ENCODE measurements around the gene DNAJC1. TPM values are rescaled to one million over a fixed set of nuclear protein-coding genes. Genes with fewer than 3 reads are reported as not detected.

Gene DNAJC1
- polyA plus RNA-seq, 1 donor (not counting 4 experiments of a cell fraction or from before 2014, with no cell fraction given) = 24.8 TPM

DNA sequence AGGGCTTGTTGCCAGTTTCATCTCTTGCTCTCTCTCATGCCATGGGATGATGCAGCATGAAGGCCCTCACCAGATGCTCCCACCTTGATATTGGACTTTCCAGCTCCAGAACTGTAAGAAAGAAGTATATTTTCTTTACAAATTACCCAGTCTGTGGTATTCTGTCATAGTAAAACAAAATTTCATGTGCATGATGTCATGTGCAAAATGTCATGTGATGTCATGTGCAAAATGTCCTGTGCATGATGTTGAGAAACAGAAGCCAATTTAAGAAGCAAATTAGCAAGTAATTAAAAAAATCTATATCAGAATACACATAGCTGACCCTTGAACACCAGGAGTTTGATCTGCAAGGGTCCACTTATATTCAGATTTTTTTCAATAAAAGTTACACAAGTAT lies 56.6 kb downstream of the DNAJC1 start:
- no peaks in the 10 kb centered on the region for H3K9me3 ChIP-seq (ENCODE audit: control insufficient read depth, low read depth, low read length)
- H3K79me2 ChIP-seq (ENCODE audit: control insufficient read depth, insufficient read depth, low read length) = peaks cover 3% of the 10 kb centered on the region
- no peak overlapping the region for H3K4me3 ChIP-seq (ENCODE audit: control insufficient read depth in 2 of 3, extremely low read depth in 1 of 3, insufficient read depth in 2 of 3, low read depth in 1 of 3, low read length in 3 of 3)
- no peaks in the 10 kb centered on the region for H3K27me3 ChIP-seq (ENCODE audit: control insufficient read depth, extremely low read depth, insufficient read depth, low read length)
- no peaks in the 10 kb centered on the region for H3K4me1 ChIP-seq (ENCODE audit: control insufficient read depth, extremely low read depth, insufficient read depth, low read length)
- no peak overlapping the region for H3K4me2 ChIP-seq (ENCODE audit: control insufficient read depth, extremely low read depth, insufficient read depth, low read depth, low read length)
- no peak for TF ChIP-seq EZH2 (IDR thresholded peaks at IDR 0.05; ENCODE audit: low read length)
- TF ChIP-seq, protein P1, sequence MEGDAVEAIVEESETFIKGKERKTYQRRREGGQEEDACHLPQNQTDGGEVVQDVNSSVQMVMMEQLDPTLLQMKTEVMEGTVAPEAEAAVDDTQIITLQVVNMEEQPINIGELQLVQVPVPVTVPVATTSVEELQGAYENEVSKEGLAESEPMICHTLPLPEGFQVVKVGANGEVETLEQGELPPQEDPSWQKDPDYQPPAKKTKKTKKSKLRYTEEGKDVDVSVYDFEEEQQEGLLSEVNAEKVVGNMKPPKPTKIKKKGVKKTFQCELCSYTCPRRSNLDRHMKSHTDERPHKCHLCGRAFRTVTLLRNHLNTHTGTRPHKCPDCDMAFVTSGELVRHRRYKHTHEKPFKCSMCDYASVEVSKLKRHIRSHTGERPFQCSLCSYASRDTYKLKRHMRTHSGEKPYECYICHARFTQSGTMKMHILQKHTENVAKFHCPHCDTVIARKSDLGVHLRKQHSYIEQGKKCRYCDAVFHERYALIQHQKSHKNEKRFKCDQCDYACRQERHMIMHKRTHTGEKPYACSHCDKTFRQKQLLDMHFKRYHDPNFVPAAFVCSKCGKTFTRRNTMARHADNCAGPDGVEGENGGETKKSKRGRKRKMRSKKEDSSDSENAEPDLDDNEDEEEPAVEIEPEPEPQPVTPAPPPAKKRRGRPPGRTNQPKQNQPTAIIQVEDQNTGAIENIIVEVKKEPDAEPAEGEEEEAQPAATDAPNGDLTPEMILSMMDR (optimal IDR thresholded peaks at IDR 0.05 in 1 of 3, IDR thresholded peaks at IDR 0.05 in 1 of 3, conservative IDR thresholded peaks at IDR 0.05 in 1 of 3; ENCODE audit: extremely low read depth in 1 of 3, insufficient read depth in 2 of 3, low read length in 3 of 3) = no peak
- H3K36me3 ChIP-seq (ENCODE audit: control insufficient read depth in 2 of 2, extremely low read depth in 1 of 2, insufficient read depth in 2 of 2, low read length in 2 of 2) = no peaks in the 10 kb centered on the region
- H3K27ac ChIP-seq (ENCODE audit: control insufficient read depth, insufficient read depth, low read length) = no peak overlapping the region
- FAIRE-seq (no peak), DNase-seq (ENCODE audit: low read depth, low spot score) (no peak)
- no peaks in the 10 kb centered on the region for H3K9me1 ChIP-seq (ENCODE audit: control insufficient read depth, extremely low read depth, insufficient read depth, low read length)
- no peak overlapping the region for H2AFZ ChIP-seq (ENCODE audit: control insufficient read depth, low read length)
- dilution Hi-C loops (cut with MboI; ENCODE audit: extremely low pct_ligation_motif_present, low sequenced_read_pairs) = no loop called here
- no peak overlapping the region for H3K9ac ChIP-seq (ENCODE audit: control insufficient read depth, extremely low read depth, insufficient read depth, low read length)
- H4K20me1 ChIP-seq (ENCODE audit: control insufficient read depth, extremely low read depth, insufficient read depth, low read length) = no peaks in the 10 kb centered on the region

DNA sequence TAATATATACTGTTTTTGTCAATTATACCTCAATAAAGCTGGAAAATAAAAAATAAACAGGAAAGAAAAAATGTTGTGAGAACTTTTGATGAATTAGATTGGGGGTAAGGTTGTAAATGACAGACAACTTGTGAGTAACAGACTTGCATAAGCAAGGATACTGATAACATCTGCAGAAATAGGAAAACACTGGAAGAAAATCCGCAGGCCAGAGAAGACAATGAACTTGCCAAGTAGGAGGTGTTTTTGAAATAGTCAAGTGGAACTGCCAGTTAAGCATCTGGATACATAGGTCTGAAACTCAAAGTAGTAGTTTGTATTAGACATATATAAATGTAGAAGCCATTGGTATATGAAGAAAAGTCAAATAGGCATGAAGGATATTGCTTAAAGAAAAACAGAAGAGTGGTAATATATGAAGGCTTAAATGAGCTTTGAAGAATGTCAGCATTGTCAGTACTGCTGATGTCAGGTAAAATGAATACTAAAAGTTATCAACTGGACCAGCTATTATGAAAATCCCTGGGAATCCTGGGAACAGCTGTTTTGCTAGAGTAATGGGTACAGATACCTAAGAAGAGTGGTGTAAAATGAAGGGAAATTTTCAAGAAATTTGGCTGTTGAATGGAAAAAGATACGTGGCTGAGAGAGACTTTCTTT lies 58.7 kb downstream of the DNAJC1 start:
- H4K20me1 ChIP-seq (ENCODE audit: control insufficient read depth, extremely low read depth, insufficient read depth, low read length) = no peaks in the 10 kb centered on the region
- no peak for FAIRE-seq
- H3K27me3 ChIP-seq (ENCODE audit: control insufficient read depth, extremely low read depth, insufficient read depth, low read length) = no peaks in the 10 kb centered on the region

More for the DNA sequence above, 58.7 kb downstream of the DNAJC1 start:
- dilution Hi-C loops (cut with MboI; ENCODE audit: extremely low pct_ligation_motif_present, low sequenced_read_pairs) = no loop called here
- Histone ChIP-seq H3K4me3 (ENCODE audit: control insufficient read depth in 2 of 3, extremely low read depth in 1 of 3, insufficient read depth in 2 of 3, low read depth in 1 of 3, low read length in 3 of 3) (no peak overlapping the region), H3K9me1 (ENCODE audit: control insufficient read depth, extremely low read depth, insufficient read depth, low read length) (no peaks in the 10 kb centered on the region), H3K27ac (ENCODE audit: control insufficient read depth, insufficient read depth, low read length) (no peak overlapping the region), H3K79me2 (ENCODE audit: control insufficient read depth, insufficient read depth, low read length) (peaks cover 3% of the 10 kb centered on the region), H3K9me3 (ENCODE audit: control insufficient read depth, low read depth, low read length) (no peaks in the 10 kb centered on the region), H3K9ac (ENCODE audit: control insufficient read depth, extremely low read depth, insufficient read depth, low read length) (no peak overlapping the region), H2AFZ (ENCODE audit: control insufficient read depth, low read length) (no peak overlapping the region), H3K4me1 (ENCODE audit: control insufficient read depth, extremely low read depth, insufficient read depth, low read length) (no peaks in the 10 kb centered on the region), H3K4me2 (ENCODE audit: control insufficient read depth, extremely low read depth, insufficient read depth, low read depth, low read length) (no peak overlapping the region), H3K36me3 (ENCODE audit: control insufficient read depth in 2 of 2, extremely low read depth in 1 of 2, insufficient read depth in 2 of 2, low read length in 2 of 2) (no peaks in the 10 kb centered on the region)
- DNase-seq (ENCODE audit: low read depth, low spot score) = no peak
- TF ChIP-seq EZH2 (IDR thresholded peaks at IDR 0.05; ENCODE audit: low read length) = no peak
- TF ChIP-seq, protein P1 (optimal IDR thresholded peaks at IDR 0.05 in 1 of 3, IDR thresholded peaks at IDR 0.05 in 1 of 3, conservative IDR thresholded peaks at IDR 0.05 in 1 of 3; ENCODE audit: extremely low read depth in 1 of 3, insufficient read depth in 2 of 3, low read length in 3 of 3) = no peak
